NCI-H2081 treated with DMSO at 0.1 percent for 48 hours (cell line): Measurements from ENCODE around the gene LBHD2.
A peak's percentile ranks its signal among the peaks of the same experiment; 100 is the strongest.
"Not testable (repeated sequence)": the region's sequence is repeated elsewhere in the genome, so short reads cannot be mapped to it uniquely, and the experiment has no call there.

Source experiments
- DNase-seq: peaks from one replicate; lab custom pipeline; 2025; lab: John Stamatoyannopoulos, UW

LBHD2 gene

DNA sequence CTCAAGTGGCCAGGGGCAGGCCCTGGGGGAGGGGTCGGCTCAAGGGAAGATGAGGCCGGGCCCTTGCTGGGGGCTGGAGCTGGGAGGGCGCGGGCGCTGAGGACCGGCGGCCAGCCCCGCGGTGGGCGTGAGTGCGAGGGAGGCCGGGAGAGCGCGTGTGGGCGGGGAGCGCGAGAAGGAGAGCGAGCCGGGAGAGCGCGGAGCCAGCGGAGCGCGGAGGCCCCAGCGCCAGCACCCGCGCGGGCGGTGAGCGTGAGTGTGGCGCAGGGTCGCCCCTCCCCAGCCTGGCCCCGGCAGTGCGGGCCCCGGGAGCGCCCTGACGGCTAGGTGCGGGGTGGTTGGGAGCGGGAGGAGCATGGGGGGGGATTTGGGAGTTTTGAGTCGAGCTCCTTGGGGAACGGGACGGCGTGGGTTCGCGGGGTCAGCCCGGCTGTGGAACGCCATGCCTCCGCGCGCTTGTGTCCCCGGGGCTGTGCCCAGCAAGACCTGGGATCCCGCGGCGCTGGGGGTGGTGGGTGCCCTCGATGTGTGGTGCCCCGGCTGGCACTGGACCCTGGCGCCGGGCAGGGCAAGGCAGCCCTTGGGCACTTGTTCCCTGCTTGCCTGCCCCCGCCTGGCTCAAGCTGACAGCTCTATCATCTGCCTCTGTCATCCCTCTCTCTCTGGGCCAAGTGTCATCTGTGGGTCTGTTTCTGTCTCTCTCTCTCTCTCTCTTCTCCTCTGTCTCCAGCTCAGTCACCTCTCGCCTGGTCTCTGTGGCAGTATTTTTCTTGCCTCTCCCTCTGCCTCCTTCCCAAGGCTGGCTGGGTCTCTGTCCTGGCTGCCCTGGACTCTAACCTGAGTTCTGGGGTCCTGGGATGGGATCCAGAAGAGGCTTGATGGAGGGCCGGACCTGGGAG lies at the start of gene LBHD2:
LBHD2 (plus strand) TSS at position 190 of the 899 bp plus-strand sequence. CDS start 1,803 bp downstream, outside the sequence.
- DNase-seq: no peak

- no peak for DNase-seq
Observed at GRCh38 chr14:103041464-103041863, 42.5 kb upstream of the LBHD2 start.

- no peak for DNase-seq
Observed at GRCh38 chr14:103043257-103044015, 40.6 kb upstream of the LBHD2 start.

GRCh38 chr14:103045371-103045869 lies 38.6 kb upstream of the LBHD2 start:
- no peak for DNase-seq

GRCh38 chr14:103047453-103047852 lies 36.6 kb upstream of the LBHD2 start:
- DNase-seq: not testable (repeated sequence)

- DNase-seq: no peak
Observed at GRCh38 chr14:103050935-103051334, 33.1 kb upstream of the LBHD2 start.

- no peak for DNase-seq
Observed at GRCh38 chr14:103052407-103052806, 31.6 kb upstream of the LBHD2 start.

DNA sequence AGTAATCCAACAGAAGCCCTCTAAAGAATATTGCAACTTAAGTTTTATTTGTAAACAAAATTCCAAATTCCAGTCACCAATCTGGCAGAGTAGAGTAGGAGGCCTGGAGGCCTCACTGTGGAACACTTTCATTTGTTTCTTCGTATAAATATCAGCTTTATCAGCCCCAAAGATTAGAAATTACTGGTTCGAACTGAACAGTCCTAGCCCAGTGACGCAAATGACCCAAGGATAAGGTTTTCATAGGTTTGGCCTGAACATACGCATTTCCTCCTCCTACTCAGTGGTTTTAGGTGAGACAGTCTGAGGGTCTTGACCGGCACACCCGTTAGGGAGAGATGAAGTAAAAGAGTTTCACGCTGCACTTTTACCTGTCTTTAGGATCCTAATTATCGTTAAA lies 28.3 kb upstream of the LBHD2 start:
- DNase-seq: no peak

DNA sequence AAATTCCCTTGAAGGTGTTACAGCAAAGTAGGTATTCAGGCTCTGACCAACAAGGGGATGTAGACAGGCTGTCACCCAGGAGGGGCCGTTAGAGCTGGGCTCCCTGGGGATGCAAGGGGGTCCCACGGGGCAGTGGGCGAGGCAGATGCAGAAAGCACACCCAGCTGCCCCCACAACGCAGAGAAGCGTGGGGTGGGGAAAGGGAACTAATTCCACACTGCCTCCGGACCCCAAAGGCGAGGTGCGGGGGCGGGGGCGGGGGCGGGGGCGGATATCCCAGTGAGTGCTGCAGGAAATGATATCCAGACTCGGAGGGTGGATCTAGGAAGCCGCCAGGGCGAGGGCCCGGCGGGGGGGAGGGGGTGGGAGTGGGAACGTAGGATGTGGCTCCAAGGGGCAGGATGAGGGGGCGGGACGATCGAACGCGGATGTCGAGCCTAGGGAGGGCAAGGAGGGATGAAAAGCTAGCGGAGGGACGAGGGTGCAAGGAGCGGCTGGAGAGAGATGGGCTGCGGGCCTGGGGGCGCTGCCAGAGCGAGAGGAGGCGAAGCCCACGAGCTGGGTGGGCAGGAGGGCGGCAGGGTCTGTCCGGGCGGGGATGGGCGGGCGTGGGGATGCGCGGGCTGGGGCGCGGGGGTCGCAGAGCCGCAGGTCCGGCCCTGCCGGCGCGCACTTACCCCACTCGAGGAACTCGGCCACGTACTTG lies 27.5 kb upstream of the LBHD2 start:
- DNase-seq: no peak

- no peak for DNase-seq
Observed at GRCh38 chr14:103057028-103057371, 27.0 kb upstream of the LBHD2 start.

GRCh38 chr14:103057372-103058163 lies 26.4 kb upstream of the LBHD2 start, which contains the start of gene CDC42BPB:
TSS of gene CDC42BPB (minus strand) at chr14:103057549. CDS start at chr14:103057173, 376 bp downstream.
- DNase-seq: peak; percentile 10

- DNase-seq: no peak
Observed at GRCh38 chr14:103058164-103059055, 25.6 kb upstream of the LBHD2 start.

DNA sequence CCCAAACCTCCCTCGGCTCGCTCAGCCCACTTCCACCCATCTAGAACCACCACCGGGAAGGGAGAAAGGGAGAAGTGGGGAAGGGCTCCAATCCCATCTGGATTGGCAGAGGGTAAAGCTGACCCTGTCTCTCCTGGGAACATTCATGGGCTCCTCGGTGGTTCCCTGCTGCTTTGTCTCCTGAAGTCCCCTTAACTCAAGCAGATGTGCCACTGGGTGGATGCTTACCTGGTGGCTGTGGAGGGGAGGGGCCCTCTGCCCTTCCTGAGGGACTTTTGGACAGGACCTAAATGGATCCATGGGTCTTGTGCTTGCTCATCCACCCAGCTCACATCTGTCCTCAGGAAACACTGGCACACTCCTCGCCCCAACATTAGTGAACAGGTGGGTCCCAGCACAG lies 24.5 kb upstream of the LBHD2 start:
- DNase-seq: no peak

- DNase-seq: no peak
Observed at GRCh38 chr14:103061482-103061976, 22.5 kb upstream of the LBHD2 start.

- DNase-seq: no peak
Observed at GRCh38 chr14:103064436-103064835, 19.6 kb upstream of the LBHD2 start.

DNA sequence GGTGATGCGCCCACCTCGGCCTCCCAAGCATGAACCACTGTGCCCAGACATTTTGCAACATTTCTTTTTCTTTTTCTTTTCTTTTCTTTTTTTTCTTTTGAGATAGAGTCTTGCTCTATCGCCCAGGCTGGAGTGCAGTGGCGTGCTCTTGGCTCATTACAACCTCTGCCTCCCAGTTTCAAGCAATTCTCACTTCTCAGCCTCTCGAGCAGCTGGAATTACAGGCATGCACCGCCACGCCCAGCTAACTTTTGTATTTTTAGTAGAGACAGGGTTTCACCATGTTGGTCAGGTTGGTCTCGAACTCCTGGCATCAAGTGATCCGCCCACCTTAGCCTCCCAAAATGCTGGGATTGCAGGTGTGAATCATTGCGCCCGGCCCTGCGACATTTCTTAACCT lies 19.0 kb upstream of the LBHD2 start:
- DNase-seq: no peak

GRCh38 chr14:103065861-103066260 lies 18.1 kb upstream of the LBHD2 start:
- DNase-seq: no peak

DNA sequence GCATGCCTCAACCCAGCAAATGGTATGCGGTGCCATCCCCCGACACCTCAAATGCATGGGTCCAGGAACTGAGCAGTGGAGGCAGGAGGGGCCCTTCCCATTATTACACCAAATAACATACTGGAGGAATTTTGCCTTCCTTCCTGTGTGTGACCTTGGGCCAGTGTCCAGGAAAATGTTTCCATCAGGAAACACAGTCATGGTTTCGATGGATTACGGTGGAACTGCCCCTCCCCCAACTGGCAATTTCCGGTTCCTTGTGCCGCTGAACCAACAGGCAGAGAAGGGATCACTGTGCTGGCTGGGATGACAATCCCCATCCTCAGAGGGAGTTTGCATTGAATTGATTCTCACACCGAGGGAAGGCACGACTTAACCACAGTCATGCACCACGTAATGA lies 17.6 kb upstream of the LBHD2 start:
- no peak for DNase-seq

GRCh38 chr14:103067231-103067954 lies 16.6 kb upstream of the LBHD2 start:
- DNase-seq: no peak
